ENCODE measurements around the gene CA10.

DNA sequence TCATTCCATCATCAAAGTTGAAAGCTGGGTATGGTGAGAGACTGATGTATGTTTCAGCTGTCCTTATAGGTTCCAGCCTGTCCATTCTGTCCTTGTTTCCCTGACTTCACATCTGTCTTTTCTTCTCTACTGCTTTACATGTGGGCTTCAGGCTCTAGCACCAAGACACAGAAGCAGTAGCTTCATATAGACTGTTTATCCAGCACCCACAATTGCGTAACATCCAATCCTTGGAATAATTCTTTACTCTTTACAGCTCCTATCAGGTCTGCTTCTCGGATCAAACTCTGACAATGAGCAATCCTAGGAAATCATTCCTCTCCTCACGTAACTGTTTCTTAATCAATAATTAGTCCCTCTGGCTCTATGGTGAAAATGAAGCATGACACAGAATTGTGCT lies 158.9 kb downstream of the CA10 start:
- TF ChIP-seq CTCF (conservative IDR thresholded peaks at IDR 0.05; ENCODE audit: low read depth, low read length) (no peak), EZH2 (IDR thresholded peaks at IDR 0.05; ENCODE audit: borderline replicate concordance, low read depth, low read length, poor library complexity, severe bottlenecking) (no peak)

Data from A673 (cell line).